Liver (tissue), 9 donors: ENCODE results near the gene KLF4. TPM values are rescaled to one million over a fixed set of nuclear protein-coding genes. Genes with fewer than 3 reads are reported as not detected.

ENCODE experiments used
- DNase-seq: peaks from one replicate; pipeline ENCODE4 v3.0.0-alpha.2; 2017; ENCODE audit warnings: low spot score
- H3K27ac ChIP-seq, 2 donors: one replicate each; pipeline ENCODE4 v1.7.0; 2013; ENCODE audit warnings: inconsistent platforms in 2 of 2, low read length in 2 of 2, control low read depth in 1 of 2, low read depth in 1 of 2, mild to moderate bottlenecking in 1 of 2
- H3K27me3 ChIP-seq, 4 donors: one replicate each; pipeline versions ENCODE4 v1.6.1 to v1.7.0; 2013; ENCODE audit warnings: low read length in 3 of 4, inconsistent platforms in 1 of 4, mild to moderate bottlenecking in 1 of 4, moderate library complexity in 1 of 4; ENCODE audit not compliant: control insufficient read depth in 4 of 4, insufficient read depth in 4 of 4
- H3K36me3 ChIP-seq, 4 donors: one replicate each; pipeline versions ENCODE4 v1.6.1 to v1.7.0; 2013; ENCODE audit warnings: low read length in 3 of 4, mild to moderate bottlenecking in 3 of 4, low read depth in 1 of 4, moderate library complexity in 1 of 4; ENCODE audit not compliant: control insufficient read depth in 4 of 4, insufficient read depth in 3 of 4
- H3K4me1 ChIP-seq, 4 donors: one replicate each; pipeline versions ENCODE4 v1.6.1 to v1.7.0; 2013; ENCODE audit warnings: low read length in 3 of 4, mild to moderate bottlenecking in 3 of 4, moderate library complexity in 1 of 4; ENCODE audit not compliant: control insufficient read depth in 4 of 4, insufficient read depth in 4 of 4
- H3K4me3 ChIP-seq, 3 donors: one replicate each; pipeline versions ENCODE4 v1.6.1 to v1.7.0; 2013; ENCODE audit warnings: low read length in 3 of 3, control low read depth in 1 of 3, low read depth in 1 of 3, mild to moderate bottlenecking in 1 of 3
- H3K9ac ChIP-seq, 2 donors: one replicate each; pipeline ENCODE4 v1.7.0; 2013; ENCODE audit warnings: low read length in 2 of 2, mild to moderate bottlenecking in 2 of 2, moderate library complexity in 2 of 2, control low read depth in 1 of 2, low read depth in 1 of 2
- H3K9me3 ChIP-seq, 4 donors: one replicate each; pipeline versions ENCODE4 v1.6.1 to v1.7.0; 2013; ENCODE audit warnings: low read length in 3 of 4; ENCODE audit not compliant: control insufficient read depth in 4 of 4
- ATF3 ChIP-seq: IDR thresholded peaks from 2 replicates; pipeline ENCODE4 v1.6.1; 2016; ENCODE audit warnings: antibody characterized with exemption
- EGR1 ChIP-seq, 2 donors: IDR thresholded peaks; 2 replicates each; pipeline ENCODE4 v1.6.1; 2016 to 2018; ENCODE audit warnings: antibody characterized with exemption in 2 of 2, low read depth in 2 of 2
- HNF4A ChIP-seq, 2 donors: conservative IDR thresholded peaks; 2 replicates each; pipeline ENCODE4 v1.6.1; 2016; ENCODE audit warnings: antibody characterized with exemption in 2 of 2, mild to moderate bottlenecking in 2 of 2
- HNF4G ChIP-seq: IDR thresholded peaks from 2 replicates; pipeline ENCODE4 v1.6.1; 2016; ENCODE audit warnings: antibody characterized with exemption
- JUND ChIP-seq, 2 donors: IDR thresholded peaks; 2 replicates each; pipeline ENCODE4 v1.6.1; 2016; ENCODE audit warnings: antibody characterized with exemption in 2 of 2
- NR2F2 ChIP-seq: IDR thresholded peaks from 2 replicates; pipeline ENCODE4 v1.6.1; 2016; ENCODE audit warnings: antibody characterized with exemption
- RAD21 ChIP-seq, 2 donors: IDR thresholded peaks; 2 replicates each; pipeline ENCODE4 v1.6.1; 2016; ENCODE audit warnings: antibody characterized with exemption in 2 of 2, mild to moderate bottlenecking in 2 of 2
- REST ChIP-seq: IDR thresholded peaks from 2 replicates; pipeline ENCODE4 v1.6.1; 2016; ENCODE audit warnings: antibody characterized with exemption, mild to moderate bottlenecking
- RXRA ChIP-seq, 2 donors: IDR thresholded peaks; 2 replicates each; pipeline ENCODE4 v1.6.1; 2017 to 2018; ENCODE audit warnings: antibody characterized with exemption in 2 of 2, mild to moderate bottlenecking in 1 of 2
- SP1 ChIP-seq: IDR thresholded peaks from 2 replicates; pipeline ENCODE4 v1.6.1; 2018; ENCODE audit warnings: antibody characterized with exemption, mild to moderate bottlenecking
- YY1 ChIP-seq: IDR thresholded peaks from 2 replicates; pipeline ENCODE4 v1.6.1; 2016; ENCODE audit warnings: antibody characterized with exemption, mild to moderate bottlenecking
- WGBS: extraction: QIAGEN DNeasy Blood & Tissue Kit; methylation state at CpG from one replicate; pipeline ENCODE4 v1.1.7; 2013; 5-methylcytosine and 5-hydroxymethylcytosine counted together
- polyA plus RNA-seq, 2 donors: library from polyadenylated mRNA; stranded (reverse) in 1 of 2; unstranded in 1 of 2; fragments of 200-250 nt in 1 of 2; fragments of >200 nt in 1 of 2; fragmentation: Nextera tagmentation in 1 of 2; extraction: Ambion mirVana in 1 of 2; gene quantifications; one replicate each; pipeline versions ENCODE4 v1.2.1 to v1.2.3, GENCODE V29; 2013 to 2015
- total RNA-seq, 2 donors: library from RNA; depleted of rRNA; stranded (reverse); fragments of >200 nt; gene quantifications; one replicate each; pipeline ENCODE4 v1.2.3, GENCODE V29; 2014
- TF ChIP-seq, protein P1 (sequence below): IDR thresholded peaks from 2 replicates; pipeline ENCODE4 v1.6.1; 2016; ENCODE audit warnings: antibody characterized with exemption
- donor health status: healthy.
- donor health status: healthy.
- donor health status: healthy.
- donor health status: healthy.
- donor health status: healthy.

The KLF4 gene
- total and polyA plus RNA-seq, 4 donors, result 1.1 to 7.4 (median 3.2) TPM

DNA sequence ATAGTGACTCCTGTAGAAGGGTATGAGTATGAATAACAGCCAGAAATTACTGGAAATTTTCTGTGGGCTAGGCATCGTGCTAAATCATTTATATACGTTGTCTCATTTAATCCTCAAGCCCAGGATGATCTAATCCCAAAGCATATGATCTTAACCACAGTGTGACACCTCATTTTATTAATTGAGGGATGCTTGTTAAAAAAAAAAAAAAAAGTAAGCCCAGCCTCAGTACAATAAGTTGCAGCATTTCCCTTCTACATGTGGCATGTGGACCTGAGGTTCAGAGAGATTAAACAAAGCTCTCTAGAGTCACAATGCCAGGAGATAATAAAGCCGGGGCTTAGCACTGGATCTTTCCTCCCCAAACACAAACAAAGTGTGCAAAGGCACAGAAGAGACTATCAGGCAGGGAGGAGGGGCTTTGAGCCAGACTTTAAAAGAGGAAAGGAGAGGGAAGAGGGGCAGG is 49.5 kb downstream of the KLF4 start (continued):
- TF ChIP-seq, protein P1, sequence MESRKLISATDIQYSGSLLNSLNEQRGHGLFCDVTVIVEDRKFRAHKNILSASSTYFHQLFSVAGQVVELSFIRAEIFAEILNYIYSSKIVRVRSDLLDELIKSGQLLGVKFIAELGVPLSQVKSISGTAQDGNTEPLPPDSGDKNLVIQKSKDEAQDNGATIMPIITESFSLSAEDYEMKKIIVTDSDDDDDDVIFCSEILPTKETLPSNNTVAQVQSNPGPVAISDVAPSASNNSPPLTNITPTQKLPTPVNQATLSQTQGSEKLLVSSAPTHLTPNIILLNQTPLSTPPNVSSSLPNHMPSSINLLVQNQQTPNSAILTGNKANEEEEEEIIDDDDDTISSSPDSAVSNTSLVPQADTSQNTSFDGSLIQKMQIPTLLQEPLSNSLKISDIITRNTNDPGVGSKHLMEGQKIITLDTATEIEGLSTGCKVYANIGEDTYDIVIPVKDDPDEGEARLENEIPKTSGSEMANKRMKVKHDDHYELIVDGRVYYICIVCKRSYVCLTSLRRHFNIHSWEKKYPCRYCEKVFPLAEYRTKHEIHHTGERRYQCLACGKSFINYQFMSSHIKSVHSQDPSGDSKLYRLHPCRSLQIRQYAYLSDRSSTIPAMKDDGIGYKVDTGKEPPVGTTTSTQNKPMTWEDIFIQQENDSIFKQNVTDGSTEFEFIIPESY, result no peak
- TF ChIP-seq RXRA (IDR thresholded peaks at IDR 0.05) (no peak), NR2F2 (no peak)

DNA sequence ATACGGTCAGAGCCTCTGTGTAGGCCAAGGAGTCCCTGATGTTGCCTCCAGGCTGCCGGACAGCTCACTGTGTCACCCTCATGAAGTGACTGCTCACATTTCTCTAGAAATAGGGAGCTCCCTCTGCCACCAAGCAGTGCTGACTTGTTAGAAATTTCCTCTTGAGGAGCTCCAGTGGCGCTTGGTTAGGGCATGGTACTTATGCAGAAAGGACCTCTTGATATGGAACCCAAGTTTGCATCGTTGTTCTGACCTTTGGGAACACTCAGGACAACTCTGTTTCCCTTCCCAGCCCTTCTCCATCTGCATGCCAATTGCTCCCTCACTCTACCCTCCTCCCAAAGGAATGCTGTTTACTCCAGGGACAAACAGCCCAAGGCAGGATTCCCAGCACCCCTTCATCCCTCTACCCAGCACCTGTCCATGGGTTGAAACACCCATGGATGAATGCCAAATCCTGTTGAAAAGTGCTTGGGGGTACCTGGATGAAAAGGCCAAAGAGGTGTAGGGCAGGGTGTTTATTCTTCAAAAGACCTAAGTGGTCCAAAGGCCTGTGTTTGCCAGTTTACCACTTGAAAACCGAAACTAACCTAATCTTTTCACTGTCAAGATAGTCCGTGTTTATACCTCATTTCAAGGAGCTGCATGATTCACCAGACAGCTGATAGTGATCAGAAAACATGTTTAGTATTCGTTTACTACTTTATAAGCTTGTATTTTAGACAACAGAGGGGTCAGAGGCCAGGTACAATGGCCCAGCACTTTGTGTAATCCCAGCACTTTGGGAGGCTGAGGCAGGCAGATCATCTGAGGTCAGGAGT is 51.1 kb downstream of the KLF4 start:
- no peak overlapping the region for H3K9ac ChIP-seq
- DNase-seq, result no peak
- no peak overlapping the region for H3K27ac ChIP-seq
- H3K27me3 ChIP-seq, result no peaks in the 10 kb centered on the region
- H3K4me1 ChIP-seq, result no peaks in the 10 kb centered on the region
- H3K9me3 ChIP-seq, result no peaks in the 10 kb centered on the region
- no peaks in the 10 kb centered on the region for H3K36me3 ChIP-seq
- TF ChIP-seq RAD21 (IDR thresholded peaks at IDR 0.05) (no peak), YY1 (no peak), REST (no peak), EGR1 (IDR thresholded peaks at IDR 0.05; ENCODE audit: low read depth in 2 of 2) (no peak), RXRA (IDR thresholded peaks at IDR 0.05) (no peak), ATF3 (no peak), HNF4G (no peak), JUND (IDR thresholded peaks at IDR 0.05) (no peak), NR2F2 (no peak)
- TF ChIP-seq, protein P1, result no peak
- no peak overlapping the region for H3K4me3 ChIP-seq
- 58% methylated on average over 7 of the region's 7 CpGs for WGBS

DNA sequence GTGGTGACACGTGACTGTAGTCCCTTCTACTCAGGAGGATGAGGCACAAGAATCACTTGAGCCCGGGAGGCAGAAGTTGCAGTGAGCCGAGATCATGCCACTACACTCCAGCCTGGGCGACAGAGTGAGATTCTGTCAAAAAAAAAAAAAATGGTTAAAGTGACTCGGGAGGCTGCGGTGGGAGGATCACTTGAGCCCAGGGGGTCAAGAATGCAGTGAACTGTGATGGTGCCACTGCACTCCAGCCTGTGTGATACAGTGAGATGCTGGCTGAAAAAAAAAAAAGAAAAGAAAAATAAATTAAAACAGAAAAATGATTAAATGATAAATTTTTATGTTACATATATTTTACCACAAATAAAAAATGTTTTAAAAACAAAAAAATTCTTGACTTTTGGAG is 51.9 kb downstream of the KLF4 start:
- no peaks in the 10 kb centered on the region for H3K36me3 ChIP-seq
- no peak for DNase-seq
- no peaks in the 10 kb centered on the region for H3K27me3 ChIP-seq
- no peaks in the 10 kb centered on the region for H3K9me3 ChIP-seq
- no peak for TF ChIP-seq SP1
- TF ChIP-seq HNF4A (conservative IDR thresholded peaks at IDR 0.05), result no peak
- no peak for TF ChIP-seq RXRA (IDR thresholded peaks at IDR 0.05)
- no peak for TF ChIP-seq REST
- TF ChIP-seq, protein P1, result no peak
- TF ChIP-seq RAD21 (IDR thresholded peaks at IDR 0.05), result no peak
- TF ChIP-seq YY1, result no peak
- no peak for TF ChIP-seq ATF3
- no peak for TF ChIP-seq HNF4G
- no peak overlapping the region for H3K4me3 ChIP-seq
- WGBS, result 81% methylated on average over 6 of the region's 6 CpGs
- H3K27ac ChIP-seq, result no peak overlapping the region
- H3K4me1 ChIP-seq, result no peaks in the 10 kb centered on the region
- H3K9ac ChIP-seq, result no peak overlapping the region
